Astrocyte of the hippocampus (primary cell): ENCODE measurements around the gene LDHAL6B.

Source experiments
- DNase-seq: peaks from one replicate; pipeline ENCODE4 v3.0.0; 2011; ENCODE audit warnings: low read depth, low spot score

LDHAL6B gene

GRCh38 chr15:59251001-59251845, 44.6 kb downstream of the LDHAL6B start:
- DNase-seq, result no peak

- DNase-seq, result no peak
These were observed 45.5 kb downstream of the LDHAL6B start for GRCh38 chr15:59252137-59252536.

- no peak for DNase-seq
These were observed 49.2 kb downstream of the LDHAL6B start for GRCh38 chr15:59255680-59256336.

- DNase-seq, result no peak
These were observed 49.8 kb downstream of the LDHAL6B start for GRCh38 chr15:59256482-59256881.

GRCh38 chr15:59257140-59257539, 50.5 kb downstream of the LDHAL6B start:
- DNase-seq, result no peak
